Cardiac fibroblast (primary cell): ENCODE data around the gene OR10A6.

ENCODE experiments used
- DNase-seq, 2 donors: peaks; one replicate each; pipeline versions ENCODE4 v3.0.0 to v3.0.0-alpha.2; 2010; ENCODE audit warnings: low read depth in 2 of 2
- H3K4me3 ChIP-seq, 2 donors: replicated peaks in 1 of 2; 1 replicate in 1 of 2; 2 replicates in 1 of 2; pipeline ENCODE4 v1.5.1; 2011; ENCODE audit warnings: low read depth in 2 of 2, low read length in 2 of 2, mild to moderate bottlenecking in 2 of 2, moderate library complexity in 1 of 2
- TF ChIP-seq, protein P1 (sequence below): IDR thresholded peaks from one replicate; pipeline ENCODE4 v1.5.1; 2011; ENCODE audit warnings: low read depth, mild to moderate bottlenecking, low read length, inconsistent platforms

Gene OR10A6

GRCh38 chr11:7949934-7950333, 18.9 kb upstream of the OR10A6 start:
- TF ChIP-seq, protein P1, sequence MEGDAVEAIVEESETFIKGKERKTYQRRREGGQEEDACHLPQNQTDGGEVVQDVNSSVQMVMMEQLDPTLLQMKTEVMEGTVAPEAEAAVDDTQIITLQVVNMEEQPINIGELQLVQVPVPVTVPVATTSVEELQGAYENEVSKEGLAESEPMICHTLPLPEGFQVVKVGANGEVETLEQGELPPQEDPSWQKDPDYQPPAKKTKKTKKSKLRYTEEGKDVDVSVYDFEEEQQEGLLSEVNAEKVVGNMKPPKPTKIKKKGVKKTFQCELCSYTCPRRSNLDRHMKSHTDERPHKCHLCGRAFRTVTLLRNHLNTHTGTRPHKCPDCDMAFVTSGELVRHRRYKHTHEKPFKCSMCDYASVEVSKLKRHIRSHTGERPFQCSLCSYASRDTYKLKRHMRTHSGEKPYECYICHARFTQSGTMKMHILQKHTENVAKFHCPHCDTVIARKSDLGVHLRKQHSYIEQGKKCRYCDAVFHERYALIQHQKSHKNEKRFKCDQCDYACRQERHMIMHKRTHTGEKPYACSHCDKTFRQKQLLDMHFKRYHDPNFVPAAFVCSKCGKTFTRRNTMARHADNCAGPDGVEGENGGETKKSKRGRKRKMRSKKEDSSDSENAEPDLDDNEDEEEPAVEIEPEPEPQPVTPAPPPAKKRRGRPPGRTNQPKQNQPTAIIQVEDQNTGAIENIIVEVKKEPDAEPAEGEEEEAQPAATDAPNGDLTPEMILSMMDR: no peak
- DNase-seq: peak in 1 of 2 donors; percentile 15
- no peak overlapping the region for H3K4me3 ChIP-seq

- TF ChIP-seq, protein P1: no peak
- H3K4me3 ChIP-seq: no peak overlapping the region
- no peak for DNase-seq
These were observed 13.1 kb upstream of the OR10A6 start for GRCh38 chr11:7944123-7944522.

DNA sequence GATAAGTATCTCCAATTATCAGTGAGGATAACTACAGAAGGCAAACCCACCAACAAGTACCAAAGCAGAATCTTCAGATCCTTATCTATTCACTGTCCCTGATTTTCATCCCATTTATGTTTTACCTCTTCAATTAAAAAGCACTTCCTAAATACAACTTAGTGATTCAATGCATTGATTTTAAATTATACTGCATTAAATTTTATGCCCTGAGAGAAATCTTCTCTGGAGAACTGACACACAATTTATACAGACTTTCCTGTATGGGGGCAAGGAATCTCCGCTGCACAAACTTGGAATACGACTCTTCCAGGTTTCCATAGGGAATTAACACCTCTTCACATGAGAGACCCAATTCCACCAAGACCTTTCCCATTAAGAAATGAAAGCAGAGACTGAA, 10.5 kb upstream of the OR10A6 start, which contains the start of gene OR10A3:
OR10A3 (minus strand) TSS at position 101 of the 400 bp plus-strand sequence. CDS start 2,188 bp downstream, outside the sequence.
- TF ChIP-seq, protein P1: no peak
- no peak within 1 kb of the TSS for H3K4me3 ChIP-seq
- no peak for DNase-seq

DNA sequence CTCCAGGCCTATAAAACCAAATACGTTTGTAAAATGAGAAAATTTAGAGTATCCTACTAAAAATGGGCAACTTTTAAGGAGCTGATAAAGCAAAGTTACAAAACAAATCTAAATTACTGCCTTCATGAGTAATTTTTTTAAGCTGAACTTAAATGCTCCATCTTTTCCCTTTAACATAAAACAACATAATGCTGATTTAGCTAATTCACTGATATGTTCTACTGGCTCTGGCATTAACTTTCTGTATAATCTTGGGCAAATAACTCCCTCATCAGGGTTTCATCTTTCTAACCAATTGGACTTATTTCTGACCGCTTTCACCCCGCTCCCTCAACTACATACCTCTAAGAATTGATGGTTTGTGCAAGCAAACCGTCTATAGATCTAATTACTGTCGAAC, 10.1 kb upstream of the OR10A6 start:
- TF ChIP-seq, protein P1: no peak
- DNase-seq: no peak
- no peak overlapping the region for H3K4me3 ChIP-seq

GRCh38 chr11:7936615-7937014, 5.5 kb upstream of the OR10A6 start:
- no peak for DNase-seq
- H3K4me3 ChIP-seq: no peak overlapping the region
- TF ChIP-seq, protein P1: no peak

GRCh38 chr11:7927635-7928034, 3.4 kb downstream of the OR10A6 start:
- TF ChIP-seq, protein P1: no peak
- DNase-seq: peak; percentile 2 to 73
- H3K4me3 ChIP-seq: no peak overlapping the region

- no peak overlapping the region for H3K4me3 ChIP-seq
- TF ChIP-seq, protein P1: no peak
- DNase-seq: no peak
These were observed 6.5 kb downstream of the OR10A6 start for GRCh38 chr11:7924536-7924935.
